Epithelial cell of prostate (primary cell): ENCODE data around the gene AHNAK2.
"Not testable (repeated sequence)": the region's sequence is repeated elsewhere in the genome, so short reads cannot be mapped to it uniquely, and the experiment has no call there.

ENCODE experiments used
- DNase-seq: peaks from one replicate; pipeline ENCODE4 v3.0.0-alpha.2; 2011; ENCODE audit warnings: low read depth, low spot score
- H3K27ac ChIP-seq: fragments of 450-650 bp; 2 replicates; pipeline ENCODE4 v1.5.1; 2017; ENCODE audit warnings: mild to moderate bottlenecking

AHNAK2 gene

DNA sequence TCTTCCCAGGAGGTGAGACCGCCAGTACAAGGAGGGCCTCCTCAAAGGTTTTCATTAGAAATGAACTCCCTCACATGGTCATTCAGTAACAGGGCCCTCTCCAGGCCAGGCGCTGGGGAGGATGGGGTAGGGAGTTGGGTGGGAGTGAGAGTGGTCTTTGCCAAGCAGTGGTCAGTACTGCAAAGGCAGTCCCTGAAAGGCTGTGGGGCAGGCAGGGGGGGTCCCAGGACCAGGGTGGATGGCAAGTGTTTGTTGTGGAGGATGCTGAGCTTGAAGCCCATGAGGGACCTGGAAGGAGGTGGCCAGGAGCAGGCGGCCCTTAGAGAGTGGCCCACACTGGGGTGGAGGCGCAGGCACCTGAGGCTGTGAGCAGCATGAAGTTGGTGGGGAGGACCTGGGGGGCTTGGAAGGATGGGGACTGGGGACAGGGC, 87.0 kb downstream of the AHNAK2 start:
- H3K27ac ChIP-seq, result no peak overlapping the region

DNA sequence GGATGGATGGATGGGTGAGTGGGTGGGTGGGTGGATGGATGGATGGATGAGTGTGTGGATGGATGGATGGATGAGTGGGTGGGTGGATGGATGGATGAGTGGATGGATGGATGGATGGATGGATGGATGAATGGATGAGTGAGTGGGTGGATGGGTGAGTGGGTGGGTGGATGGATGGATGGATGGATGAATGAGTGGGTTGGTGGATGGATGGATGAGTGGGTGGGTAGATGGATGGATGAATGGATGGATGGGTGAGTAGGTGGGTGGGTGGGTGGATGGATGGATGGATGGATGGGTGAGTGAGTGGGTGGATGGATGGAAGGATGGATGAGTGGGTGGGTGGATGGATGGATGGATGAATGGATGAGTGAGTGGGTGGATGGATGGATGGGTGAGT, 87.9 kb downstream of the AHNAK2 start:
- DNase-seq, H3K27ac ChIP-seq: not testable (repeated sequence)

More for the DNA sequence above, 87.0 kb downstream of the AHNAK2 start:
- DNase-seq, result no peak

DNA sequence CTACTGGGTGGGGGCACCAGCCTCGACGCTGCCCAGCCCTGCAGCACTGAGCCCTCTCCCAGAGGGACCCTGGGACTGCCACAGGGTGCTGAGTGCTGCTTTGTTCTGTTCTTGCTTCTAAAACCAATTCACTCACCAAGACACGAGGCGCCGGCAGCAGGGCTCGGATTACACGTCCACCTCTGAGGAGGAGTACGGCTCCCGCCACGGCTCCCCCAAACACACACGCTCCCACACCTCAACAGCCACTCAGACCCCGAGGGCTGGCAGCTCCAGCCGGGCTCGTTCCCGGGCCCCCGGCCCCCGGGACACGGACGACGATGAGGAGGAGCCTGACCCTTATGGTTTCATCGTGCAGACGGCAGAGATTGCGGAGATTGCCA, 88.8 kb downstream of the AHNAK2 start:
- no peak overlapping the region for H3K27ac ChIP-seq
- DNase-seq, result no peak

DNA sequence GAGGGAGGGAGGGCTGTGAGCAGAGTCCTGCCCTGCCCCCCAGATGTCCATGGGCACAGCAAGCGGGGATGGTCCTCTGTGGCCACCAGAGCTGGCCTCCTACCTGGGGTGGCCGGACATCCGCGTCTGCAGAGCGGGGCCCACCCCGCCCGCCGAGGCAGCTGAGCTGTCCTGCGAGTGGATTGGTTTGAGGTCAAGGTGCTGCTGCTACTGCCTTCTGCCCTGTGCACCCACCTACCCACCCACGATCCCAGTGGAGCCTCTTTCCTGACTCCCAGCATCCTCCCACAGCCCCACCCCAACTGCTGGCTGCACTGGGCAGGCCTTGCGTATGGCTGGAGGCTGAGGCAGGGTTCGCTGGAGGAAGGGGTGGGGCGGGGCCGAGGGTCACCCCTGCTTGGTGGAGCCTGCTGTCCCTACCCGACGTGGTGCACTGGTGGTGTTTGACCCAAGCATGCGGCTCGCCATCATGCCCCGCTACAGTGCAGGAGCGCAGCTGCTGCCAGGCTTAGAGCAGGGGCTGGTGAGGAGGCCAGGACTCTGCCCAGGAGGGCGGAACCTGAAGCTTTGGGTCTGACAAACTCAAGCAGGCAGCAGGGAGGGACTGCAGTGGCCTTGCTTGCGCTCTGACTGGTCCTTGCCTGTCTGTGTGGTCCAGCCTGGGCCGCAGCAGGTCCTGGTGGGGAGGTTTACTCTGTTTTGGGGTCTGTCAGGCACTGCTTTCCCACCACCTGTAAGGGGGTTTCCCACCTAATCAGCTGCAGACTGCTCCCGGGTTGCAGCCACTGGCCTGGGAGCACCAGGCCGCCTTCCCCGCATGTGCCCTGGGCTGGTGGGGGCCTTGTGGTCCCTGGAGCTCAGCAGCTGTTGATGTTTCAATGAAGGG, 89.4 kb downstream of the AHNAK2 start:
- no peak overlapping the region for H3K27ac ChIP-seq
- no peak for DNase-seq

DNA sequence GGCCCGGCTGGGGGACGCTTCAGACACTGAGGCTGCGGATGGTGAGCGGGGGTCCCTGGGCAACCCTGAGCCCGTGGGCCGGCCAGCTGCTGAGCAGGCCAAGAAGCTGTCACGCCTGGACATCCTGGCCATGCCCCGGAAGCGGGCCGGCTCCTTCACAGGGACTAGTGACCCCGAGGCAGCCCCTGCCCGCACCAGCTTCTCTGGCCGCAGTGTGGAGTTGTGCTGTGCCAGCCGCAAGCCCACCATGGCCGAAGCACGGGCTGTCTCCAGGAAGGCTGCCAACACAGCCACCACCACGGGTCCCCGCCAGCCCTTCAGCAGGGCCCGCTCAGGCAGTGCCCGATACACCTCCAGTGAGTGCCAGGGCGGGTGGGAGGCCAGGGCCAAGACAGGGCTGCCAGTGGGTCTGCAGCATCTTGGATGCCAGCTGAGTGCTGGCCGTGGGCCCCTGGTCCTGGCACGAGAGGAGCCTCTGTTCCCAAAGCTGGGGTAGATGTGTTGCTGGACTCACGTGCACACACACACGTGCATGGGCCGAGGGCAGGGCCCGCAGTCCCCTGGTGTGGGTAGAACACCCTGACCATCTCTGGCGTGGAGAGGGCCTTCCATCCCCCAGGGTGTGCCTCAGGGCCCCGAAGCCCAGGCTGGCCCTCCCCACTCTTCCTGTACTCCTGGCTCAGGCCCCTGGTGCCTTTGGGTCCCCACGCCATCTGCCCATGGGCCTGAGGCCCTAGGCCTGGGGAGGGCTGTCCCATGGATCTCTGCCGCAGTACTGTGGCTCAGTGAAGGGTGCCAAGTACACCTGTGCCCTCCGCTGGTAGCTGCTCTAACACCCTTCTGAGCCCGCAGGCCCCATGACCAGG, 90.3 kb downstream of the AHNAK2 start:
- no peak overlapping the region for H3K27ac ChIP-seq
- no peak for DNase-seq
